Osteocyte (in vitro differentiated cells): Measurements from ENCODE around the gene FSTL4. TPM values are rescaled to one million over a fixed set of nuclear protein-coding genes. Genes with fewer than 3 reads are reported as not detected.

Experiments used
- DNase-seq: peaks from one replicate; pipeline ENCODE4 v3.0.0; 2021; ENCODE audit warnings: mixed read lengths; ENCODE audit not compliant: unreplicated experiment; ENCODE audit errors: extremely low spot score
- H3K27ac Mint-ChIP-seq: one replicate; pipeline ENCODE4 v1.8.0; 2021; ENCODE audit warnings: mild to moderate bottlenecking, mixed read lengths; ENCODE audit not compliant: unreplicated experiment
- H3K27me3 Mint-ChIP-seq: one replicate; pipeline ENCODE4 v1.8.0; 2021; ENCODE audit warnings: mixed read lengths; ENCODE audit not compliant: unreplicated experiment
- H3K36me3 Mint-ChIP-seq: one replicate; pipeline ENCODE4 v1.8.0; 2021; ENCODE audit warnings: mixed read lengths; ENCODE audit not compliant: unreplicated experiment
- H3K4me1 Mint-ChIP-seq: one replicate; pipeline ENCODE4 v1.8.0; 2021; ENCODE audit warnings: mixed read lengths; ENCODE audit not compliant: unreplicated experiment
- H3K4me3 Mint-ChIP-seq: one replicate; pipeline ENCODE4 v1.8.0; 2021; ENCODE audit warnings: mild to moderate bottlenecking, moderate library complexity, mixed read lengths; ENCODE audit not compliant: unreplicated experiment
- H3K9me3 Mint-ChIP-seq: one replicate; pipeline ENCODE4 v1.8.0; 2021; ENCODE audit warnings: mixed read lengths; ENCODE audit not compliant: unreplicated experiment
- total RNA-seq: library from RNA; stranded (reverse); gene quantifications from 2 replicates; pipeline ENCODE4 v1.2.1, GENCODE V29; 2021
- TF ChIP-seq, protein P1 (sequence below): fragments of 200-600 bp; sonication (generic); IDR thresholded peaks from 2 replicates; pipeline ENCODE4 v1.5.0; 2021; ENCODE audit warnings: antibody characterized with exemption, mild to moderate bottlenecking, moderate library complexity

The FSTL4 gene
- total RNA-seq, 1 donor from 2014 or later = not detected

DNA sequence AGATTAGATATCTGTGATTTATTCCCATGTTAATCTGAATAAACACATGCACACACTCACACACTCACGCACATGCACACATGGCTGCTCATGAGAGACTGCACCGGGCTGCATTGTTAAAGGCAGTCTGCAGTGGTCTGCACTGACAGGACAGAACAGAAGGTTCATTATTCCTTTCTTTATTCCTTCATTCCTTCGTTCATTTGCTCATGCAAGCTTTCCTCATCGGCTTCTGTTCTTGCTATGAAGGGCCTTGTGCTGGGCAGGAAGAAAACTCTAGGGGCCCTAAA lies 41.4 kb upstream of the FSTL4 start:
- Mint-ChIP-seq H3K4me3 (no peak overlapping the region), H3K27me3 (peaks cover 41% of the 10 kb centered on the region), H3K9me3 (peaks cover 3% of the 10 kb centered on the region), H3K4me1 (no peaks in the 10 kb centered on the region), H3K27ac (no peak overlapping the region), H3K36me3 (no peaks in the 10 kb centered on the region)
- DNase-seq = no peak
- TF ChIP-seq, protein P1, sequence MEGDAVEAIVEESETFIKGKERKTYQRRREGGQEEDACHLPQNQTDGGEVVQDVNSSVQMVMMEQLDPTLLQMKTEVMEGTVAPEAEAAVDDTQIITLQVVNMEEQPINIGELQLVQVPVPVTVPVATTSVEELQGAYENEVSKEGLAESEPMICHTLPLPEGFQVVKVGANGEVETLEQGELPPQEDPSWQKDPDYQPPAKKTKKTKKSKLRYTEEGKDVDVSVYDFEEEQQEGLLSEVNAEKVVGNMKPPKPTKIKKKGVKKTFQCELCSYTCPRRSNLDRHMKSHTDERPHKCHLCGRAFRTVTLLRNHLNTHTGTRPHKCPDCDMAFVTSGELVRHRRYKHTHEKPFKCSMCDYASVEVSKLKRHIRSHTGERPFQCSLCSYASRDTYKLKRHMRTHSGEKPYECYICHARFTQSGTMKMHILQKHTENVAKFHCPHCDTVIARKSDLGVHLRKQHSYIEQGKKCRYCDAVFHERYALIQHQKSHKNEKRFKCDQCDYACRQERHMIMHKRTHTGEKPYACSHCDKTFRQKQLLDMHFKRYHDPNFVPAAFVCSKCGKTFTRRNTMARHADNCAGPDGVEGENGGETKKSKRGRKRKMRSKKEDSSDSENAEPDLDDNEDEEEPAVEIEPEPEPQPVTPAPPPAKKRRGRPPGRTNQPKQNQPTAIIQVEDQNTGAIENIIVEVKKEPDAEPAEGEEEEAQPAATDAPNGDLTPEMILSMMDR = no peak

DNA sequence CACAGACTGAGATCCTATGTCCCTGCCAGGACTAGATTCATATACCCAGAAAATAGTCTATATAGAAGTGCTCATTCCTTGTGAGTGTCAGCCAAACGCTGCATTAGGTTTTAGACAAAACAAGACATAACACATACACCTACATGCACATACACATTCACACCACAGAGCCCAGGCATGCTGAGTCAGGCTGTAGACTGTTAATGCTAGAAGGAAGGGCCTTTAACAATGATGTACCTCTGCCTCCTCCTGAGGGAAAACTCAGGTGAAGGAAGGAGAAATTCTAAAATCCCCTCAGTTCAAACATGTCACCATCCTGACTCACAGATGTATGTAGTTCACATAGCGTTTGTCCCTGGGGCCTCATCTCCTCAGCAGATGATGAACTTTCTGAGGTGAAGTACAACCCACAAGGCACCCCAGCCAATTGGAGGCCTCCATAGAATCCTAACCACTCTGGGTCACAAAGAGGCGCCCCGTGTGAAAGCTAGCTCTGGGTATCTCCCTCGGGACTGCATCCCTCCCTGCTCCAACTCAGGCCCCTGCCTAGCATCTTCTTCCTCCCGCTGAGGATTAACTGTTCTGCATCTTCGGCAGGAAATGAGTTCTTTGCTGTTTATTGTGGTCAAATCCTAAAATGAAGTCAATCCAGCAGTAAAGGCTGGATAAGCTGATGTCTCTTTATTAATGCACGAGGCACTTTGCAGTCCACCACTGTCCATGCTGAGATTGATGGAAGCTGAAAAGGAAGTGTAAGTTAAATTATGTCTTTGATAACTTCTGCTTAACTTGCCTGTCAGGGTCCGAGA lies 40.8 kb upstream of the FSTL4 start:
- Mint-ChIP-seq H3K9me3 (peaks cover 3% of the 10 kb centered on the region), H3K4me3 (no peak overlapping the region), H3K27me3 (peaks cover 36% of the 10 kb centered on the region), H3K36me3 (no peaks in the 10 kb centered on the region), H3K27ac (no peak overlapping the region), H3K4me1 (no peaks in the 10 kb centered on the region)
- TF ChIP-seq, protein P1 = no peak
- no peak for DNase-seq

DNA sequence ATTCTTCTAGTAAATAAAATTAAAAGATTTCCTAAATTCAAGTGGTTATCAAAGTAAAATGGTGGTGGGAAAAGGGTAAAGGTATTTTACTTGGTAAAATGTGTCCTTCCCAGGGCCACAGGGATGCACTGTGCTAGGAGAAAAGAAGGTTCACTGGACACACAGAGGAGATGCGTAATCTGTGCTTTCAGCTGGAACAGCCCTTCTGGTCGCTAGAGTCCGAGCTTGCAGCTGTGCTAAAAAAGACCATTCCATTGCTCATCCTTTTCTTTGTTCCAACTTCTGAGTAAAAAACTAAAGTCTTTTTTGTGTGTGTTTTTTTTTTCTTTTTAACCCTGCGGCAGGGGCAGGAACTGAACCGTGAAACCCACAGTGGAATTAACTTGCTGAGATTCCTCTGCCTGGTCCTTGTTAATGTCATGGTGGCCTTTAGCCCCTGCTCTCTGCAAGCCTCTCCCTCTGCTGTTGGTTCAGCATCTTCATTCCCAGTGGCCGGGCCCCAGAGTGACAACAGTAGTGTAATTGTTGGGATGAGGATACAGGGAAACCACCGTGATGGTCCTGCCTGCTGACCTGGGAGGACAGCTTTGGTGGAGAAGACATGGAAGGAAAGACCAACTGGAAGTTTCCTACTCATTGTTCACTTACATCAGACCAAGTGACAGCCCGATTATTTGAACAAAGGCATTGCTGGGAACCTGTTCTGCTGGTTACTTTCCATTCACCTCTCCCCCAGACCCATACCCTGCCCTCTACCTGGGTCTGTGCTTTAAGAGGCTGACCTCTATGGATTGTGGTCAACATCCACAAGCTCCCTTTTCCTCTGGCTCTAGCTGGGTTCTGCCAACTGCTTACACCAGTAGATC lies 31.9 kb upstream of the FSTL4 start:
- Mint-ChIP-seq H3K27ac (no peak overlapping the region), H3K27me3 (peaks cover 41% of the 10 kb centered on the region)

DNA sequence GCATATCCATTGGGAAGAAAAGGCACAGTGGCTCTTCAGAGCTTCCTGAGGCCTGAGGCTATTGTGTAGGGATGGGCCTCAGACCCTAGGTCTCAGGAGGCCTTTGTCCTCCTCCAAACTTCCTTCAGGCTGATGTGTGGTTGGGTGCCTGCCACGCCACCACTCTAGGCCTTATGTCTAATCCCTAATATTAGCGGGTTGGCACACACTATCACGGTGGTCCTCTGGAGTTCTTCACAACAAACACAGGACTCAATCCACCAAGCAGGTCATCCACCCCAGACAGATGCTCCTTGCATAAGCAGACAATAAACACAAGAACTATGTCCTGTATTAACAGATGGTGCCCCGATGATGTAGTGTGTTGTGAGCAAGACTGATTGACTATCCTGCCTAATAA lies 31.0 kb upstream of the FSTL4 start:
- Mint-ChIP-seq H3K4me1 (no peaks in the 10 kb centered on the region), H3K27me3 (peaks cover 41% of the 10 kb centered on the region), H3K27ac (no peak overlapping the region), H3K36me3 (no peaks in the 10 kb centered on the region), H3K9me3 (no peaks in the 10 kb centered on the region), H3K4me3 (no peak overlapping the region)
- TF ChIP-seq, protein P1 = no peak
- no peak for DNase-seq

More for the DNA sequence above, 31.9 kb upstream of the FSTL4 start:
- no peak overlapping the region for H3K4me3 Mint-ChIP-seq
- no peaks in the 10 kb centered on the region for H3K9me3 Mint-ChIP-seq
- no peaks in the 10 kb centered on the region for H3K36me3 Mint-ChIP-seq
- H3K4me1 Mint-ChIP-seq = no peaks in the 10 kb centered on the region
- TF ChIP-seq, protein P1 = no peak
- no peak for DNase-seq

DNA sequence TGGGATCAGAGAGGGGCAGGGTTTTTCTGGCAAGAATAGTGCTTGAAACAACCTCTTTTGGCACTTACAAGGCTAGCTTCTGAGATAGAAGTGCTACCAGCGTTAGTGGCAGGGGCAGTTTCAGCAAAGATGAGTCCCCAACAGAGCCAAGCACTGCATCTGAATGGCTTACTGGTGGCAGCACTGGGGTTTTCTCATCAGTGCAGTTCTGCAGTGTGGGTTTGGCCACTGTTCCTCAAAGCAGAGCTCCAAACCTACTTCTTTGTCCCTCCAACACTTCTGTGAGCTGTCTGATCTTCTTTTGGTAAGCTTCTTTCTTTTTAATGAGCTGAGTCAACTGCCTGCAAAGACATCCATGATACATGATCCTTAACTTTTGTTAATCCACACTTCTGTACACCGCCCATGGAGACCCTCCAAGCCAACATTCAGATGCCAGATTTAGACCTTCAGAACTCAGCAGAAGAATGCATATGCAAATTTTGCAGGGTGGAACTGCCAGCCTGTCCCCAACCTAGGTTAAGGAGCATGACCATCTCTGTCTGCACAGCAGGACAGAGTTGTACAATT lies 29.9 kb upstream of the FSTL4 start:
- H3K4me1 Mint-ChIP-seq = no peaks in the 10 kb centered on the region
- H3K36me3 Mint-ChIP-seq = no peaks in the 10 kb centered on the region
- H3K4me3 Mint-ChIP-seq = no peak overlapping the region
- H3K9me3 Mint-ChIP-seq = no peaks in the 10 kb centered on the region
- TF ChIP-seq, protein P1 = no peak
- no peak for DNase-seq
- H3K27me3 Mint-ChIP-seq = peaks cover 43% of the 10 kb centered on the region
- H3K27ac Mint-ChIP-seq = no peak overlapping the region
